ENCODE measurements around the gene SH3GL1.

DNA sequence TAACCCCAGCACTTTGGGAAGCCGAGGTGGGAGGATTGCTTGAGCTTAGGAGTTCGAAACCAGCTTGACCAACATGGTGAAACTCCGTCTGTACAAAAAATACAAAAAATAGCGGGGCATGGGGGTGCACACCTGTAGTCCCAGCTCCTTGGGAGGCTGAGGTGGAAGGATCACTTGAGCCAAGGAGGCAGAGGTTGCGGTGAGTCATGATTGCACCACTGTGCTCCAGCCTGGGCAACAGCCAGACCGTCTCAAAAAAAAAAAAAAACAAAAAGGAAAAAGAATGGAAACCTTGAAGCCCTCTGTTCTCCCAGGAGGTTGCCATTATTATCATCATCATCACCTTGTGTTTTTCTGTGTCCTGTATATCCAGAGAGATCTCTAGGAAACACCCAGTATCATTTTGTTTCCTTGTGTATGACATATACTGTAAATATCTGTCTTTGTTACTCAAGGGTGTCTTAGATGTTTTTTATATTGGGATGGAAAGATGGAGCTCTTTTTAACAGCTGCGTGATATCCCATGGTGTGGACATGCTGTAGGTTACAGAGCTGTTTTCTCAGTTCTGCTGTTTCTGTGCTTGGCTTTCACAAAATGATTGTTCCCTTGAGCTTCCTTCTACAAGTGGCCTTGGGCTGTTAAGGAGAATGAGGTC, 13.9 kb upstream of the SH3GL1 start:
- TF ChIP-seq, protein P1, sequence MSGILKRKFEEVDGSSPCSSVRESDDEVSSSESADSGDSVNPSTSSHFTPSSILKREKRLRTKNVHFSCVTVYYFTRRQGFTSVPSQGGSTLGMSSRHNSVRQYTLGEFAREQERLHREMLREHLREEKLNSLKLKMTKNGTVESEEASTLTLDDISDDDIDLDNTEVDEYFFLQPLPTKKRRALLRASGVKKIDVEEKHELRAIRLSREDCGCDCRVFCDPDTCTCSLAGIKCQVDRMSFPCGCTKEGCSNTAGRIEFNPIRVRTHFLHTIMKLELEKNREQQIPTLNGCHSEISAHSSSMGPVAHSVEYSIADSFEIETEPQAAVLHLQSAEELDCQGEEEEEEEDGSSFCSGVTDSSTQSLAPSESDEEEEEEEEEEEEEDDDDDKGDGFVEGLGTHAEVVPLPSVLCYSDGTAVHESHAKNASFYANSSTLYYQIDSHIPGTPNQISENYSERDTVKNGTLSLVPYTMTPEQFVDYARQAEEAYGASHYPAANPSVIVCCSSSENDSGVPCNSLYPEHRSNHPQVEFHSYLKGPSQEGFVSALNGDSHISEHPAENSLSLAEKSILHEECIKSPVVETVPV (CRISPR knock-in tag; IDR thresholded peaks at IDR 0.05) = no peak
- TF ChIP-seq TCF4 (CRISPR knock-in tag; IDR thresholded peaks at IDR 0.05; ENCODE audit: borderline replicate concordance) (no peak), ZFP3 (CRISPR knock-in tag; IDR thresholded peaks at IDR 0.05) (no peak), TOX (CRISPR knock-in tag; IDR thresholded peaks at IDR 0.05; ENCODE audit: borderline replicate concordance) (no peak), BACH2 (CRISPR knock-in tag; IDR thresholded peaks at IDR 0.05; ENCODE audit: borderline replicate concordance) (no peak), CSDC2 (CRISPR knock-in tag; IDR thresholded peaks at IDR 0.05) (no peak), SNAI2 (CRISPR knock-in tag; IDR thresholded peaks at IDR 0.05) (no peak), ZNF8 (CRISPR knock-in tag; IDR thresholded peaks at IDR 0.05) (no peak), ARNTL (CRISPR knock-in tag; IDR thresholded peaks at IDR 0.05; ENCODE audit: borderline replicate concordance, low read depth) (no peak), ZNF565 (CRISPR knock-in tag; conservative IDR thresholded peaks at IDR 0.05; ENCODE audit: low read depth) (no peak), ZFP30 (CRISPR knock-in tag; IDR thresholded peaks at IDR 0.05) (no peak)
- TF ChIP-seq, protein P2, sequence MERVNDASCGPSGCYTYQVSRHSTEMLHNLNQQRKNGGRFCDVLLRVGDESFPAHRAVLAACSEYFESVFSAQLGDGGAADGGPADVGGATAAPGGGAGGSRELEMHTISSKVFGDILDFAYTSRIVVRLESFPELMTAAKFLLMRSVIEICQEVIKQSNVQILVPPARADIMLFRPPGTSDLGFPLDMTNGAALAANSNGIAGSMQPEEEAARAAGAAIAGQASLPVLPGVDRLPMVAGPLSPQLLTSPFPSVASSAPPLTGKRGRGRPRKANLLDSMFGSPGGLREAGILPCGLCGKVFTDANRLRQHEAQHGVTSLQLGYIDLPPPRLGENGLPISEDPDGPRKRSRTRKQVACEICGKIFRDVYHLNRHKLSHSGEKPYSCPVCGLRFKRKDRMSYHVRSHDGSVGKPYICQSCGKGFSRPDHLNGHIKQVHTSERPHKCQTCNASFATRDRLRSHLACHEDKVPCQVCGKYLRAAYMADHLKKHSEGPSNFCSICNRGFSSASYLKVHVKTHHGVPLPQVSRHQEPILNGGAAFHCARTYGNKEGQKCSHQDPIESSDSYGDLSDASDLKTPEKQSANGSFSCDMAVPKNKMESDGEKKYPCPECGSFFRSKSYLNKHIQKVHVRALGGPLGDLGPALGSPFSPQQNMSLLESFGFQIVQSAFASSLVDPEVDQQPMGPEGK (CRISPR knock-in tag; IDR thresholded peaks at IDR 0.05; ENCODE audit: borderline replicate concordance) = no peak
- TF ChIP-seq, protein P3, sequence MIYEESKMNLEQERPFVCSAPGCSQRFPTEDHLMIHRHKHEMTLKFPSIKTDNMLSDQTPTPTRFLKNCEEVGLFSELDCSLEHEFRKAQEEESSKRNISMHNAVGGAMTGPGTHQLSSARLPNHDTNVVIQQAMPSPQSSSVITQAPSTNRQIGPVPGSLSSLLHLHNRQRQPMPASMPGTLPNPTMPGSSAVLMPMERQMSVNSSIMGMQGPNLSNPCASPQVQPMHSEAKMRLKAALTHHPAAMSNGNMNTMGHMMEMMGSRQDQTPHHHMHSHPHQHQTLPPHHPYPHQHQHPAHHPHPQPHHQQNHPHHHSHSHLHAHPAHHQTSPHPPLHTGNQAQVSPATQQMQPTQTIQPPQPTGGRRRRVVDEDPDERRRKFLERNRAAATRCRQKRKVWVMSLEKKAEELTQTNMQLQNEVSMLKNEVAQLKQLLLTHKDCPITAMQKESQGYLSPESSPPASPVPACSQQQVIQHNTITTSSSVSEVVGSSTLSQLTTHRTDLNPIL (CRISPR knock-in tag; IDR thresholded peaks at IDR 0.05; ENCODE audit: low read depth) = no peak
- TF ChIP-seq, protein P4, sequence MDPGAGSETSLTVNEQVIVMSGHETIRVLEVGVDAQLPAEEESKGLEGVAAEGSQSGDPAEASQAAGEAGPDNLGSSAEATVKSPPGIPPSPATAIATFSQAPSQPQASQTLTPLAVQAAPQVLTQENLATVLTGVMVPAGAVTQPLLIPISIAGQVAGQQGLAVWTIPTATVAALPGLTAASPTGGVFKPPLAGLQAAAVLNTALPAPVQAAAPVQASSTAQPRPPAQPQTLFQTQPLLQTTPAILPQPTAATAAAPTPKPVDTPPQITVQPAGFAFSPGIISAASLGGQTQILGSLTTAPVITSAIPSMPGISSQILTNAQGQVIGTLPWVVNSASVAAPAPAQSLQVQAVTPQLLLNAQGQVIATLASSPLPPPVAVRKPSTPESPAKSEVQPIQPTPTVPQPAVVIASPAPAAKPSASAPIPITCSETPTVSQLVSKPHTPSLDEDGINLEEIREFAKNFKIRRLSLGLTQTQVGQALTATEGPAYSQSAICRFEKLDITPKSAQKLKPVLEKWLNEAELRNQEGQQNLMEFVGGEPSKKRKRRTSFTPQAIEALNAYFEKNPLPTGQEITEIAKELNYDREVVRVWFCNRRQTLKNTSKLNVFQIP (CRISPR knock-in tag; IDR thresholded peaks at IDR 0.05; ENCODE audit: borderline replicate concordance, low read depth) = no peak

All from SK-N-SH treated with all-trans-retinoic acid at 6 μM for 48 hours (cell line).